Testis (tissue), 2 donors: ENCODE measurements around the gene POMP.

Source experiments
- POLR2A ChIP-seq: fragments of 450-650 bp; IDR thresholded peaks from one replicate; pipeline ENCODE4 v1.6.1; 2017; ENCODE audit warnings: antibody characterized with exemption, mild to moderate bottlenecking, moderate library complexity
- TF ChIP-seq, protein P1 (sequence below), 3 experiments: fragments of 450-650 bp in 2 of 3; fragments of 200-600 bp in 1 of 3; sonication (generic) in 1 of 3; IDR thresholded peaks; one replicate each; pipeline ENCODE4 v1.5.1; 2016 to 2019; ENCODE audit warnings: antibody characterized with exemption in 3 of 3, mild to moderate bottlenecking in 2 of 3, moderate library complexity in 1 of 3

DNA sequence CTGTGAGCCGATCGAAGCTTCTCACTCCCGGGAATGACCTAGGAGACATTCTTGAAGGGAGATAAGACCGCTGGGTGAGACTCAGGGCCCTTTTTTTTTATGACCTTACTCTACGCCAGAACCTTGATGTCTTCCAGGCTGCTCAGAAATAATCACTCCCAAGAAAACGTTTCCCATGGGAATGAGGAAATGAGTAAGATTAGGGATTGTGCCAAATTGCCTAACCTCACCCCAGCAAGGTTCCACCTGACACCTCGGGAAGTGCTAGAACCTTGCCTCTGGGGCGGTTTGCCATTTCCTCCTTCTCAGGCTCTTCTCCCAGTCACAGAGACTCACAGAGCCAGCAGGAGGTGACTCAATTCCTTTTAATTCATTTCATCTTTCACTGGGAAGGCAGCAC lies 57.6 kb downstream of the POMP start:
- TF ChIP-seq, protein P1, sequence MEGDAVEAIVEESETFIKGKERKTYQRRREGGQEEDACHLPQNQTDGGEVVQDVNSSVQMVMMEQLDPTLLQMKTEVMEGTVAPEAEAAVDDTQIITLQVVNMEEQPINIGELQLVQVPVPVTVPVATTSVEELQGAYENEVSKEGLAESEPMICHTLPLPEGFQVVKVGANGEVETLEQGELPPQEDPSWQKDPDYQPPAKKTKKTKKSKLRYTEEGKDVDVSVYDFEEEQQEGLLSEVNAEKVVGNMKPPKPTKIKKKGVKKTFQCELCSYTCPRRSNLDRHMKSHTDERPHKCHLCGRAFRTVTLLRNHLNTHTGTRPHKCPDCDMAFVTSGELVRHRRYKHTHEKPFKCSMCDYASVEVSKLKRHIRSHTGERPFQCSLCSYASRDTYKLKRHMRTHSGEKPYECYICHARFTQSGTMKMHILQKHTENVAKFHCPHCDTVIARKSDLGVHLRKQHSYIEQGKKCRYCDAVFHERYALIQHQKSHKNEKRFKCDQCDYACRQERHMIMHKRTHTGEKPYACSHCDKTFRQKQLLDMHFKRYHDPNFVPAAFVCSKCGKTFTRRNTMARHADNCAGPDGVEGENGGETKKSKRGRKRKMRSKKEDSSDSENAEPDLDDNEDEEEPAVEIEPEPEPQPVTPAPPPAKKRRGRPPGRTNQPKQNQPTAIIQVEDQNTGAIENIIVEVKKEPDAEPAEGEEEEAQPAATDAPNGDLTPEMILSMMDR (IDR thresholded peaks at IDR 0.05) = no peak
- no peak for TF ChIP-seq POLR2A
